ENCODE results near the gene NDUFV1.
"Not testable (repeated sequence)": the region's sequence is repeated elsewhere in the genome, so short reads cannot be mapped to it uniquely, and the experiment has no call there.

Gene NDUFV1

DNA sequence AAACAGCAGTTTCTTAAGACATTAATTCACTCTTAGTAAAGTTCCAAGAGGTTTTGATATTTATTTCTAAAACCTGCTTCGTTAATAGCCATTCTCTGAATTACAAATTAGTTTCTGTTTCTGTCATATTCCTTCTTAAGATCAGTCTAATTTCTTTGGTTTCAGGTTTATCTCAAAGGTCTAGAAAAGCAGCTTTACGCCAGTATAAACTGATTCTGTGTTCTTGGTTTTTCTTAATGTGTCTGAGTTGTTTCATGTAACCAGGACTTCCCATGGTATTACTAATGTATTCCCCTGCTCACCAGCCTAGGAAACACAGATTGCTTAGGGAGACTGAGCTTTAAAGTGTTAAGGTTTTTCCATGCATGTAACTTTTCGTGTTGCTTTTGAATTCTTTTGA is 50.6 kb downstream of the NDUFV1 start:
- DNase-seq = no peak

DNA sequence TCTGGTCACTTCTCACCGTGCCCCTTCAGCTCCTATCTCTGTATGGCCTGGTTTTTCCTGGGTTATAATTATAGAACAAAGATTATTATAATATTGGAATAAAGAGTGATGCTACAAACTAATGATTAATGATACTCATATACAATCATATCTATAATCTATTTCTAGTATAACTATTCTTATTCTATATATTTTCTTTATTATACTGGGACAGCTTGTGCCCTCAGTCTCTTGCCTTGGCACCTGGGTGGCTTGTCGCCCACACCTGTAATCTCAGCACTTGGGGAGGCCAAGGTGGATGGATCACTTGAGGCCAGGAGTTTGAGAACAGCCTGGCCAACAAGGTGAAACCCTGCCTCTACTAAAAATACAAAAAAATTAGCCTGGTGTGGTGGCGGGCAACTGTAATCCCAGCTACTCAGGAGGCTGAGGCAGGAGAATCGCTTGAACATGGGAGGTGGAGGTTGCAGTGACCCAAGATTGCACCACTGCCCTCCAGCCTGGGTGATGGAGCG is 53.0 kb downstream of the NDUFV1 start:
- DNase-seq = not testable (repeated sequence)

DNA sequence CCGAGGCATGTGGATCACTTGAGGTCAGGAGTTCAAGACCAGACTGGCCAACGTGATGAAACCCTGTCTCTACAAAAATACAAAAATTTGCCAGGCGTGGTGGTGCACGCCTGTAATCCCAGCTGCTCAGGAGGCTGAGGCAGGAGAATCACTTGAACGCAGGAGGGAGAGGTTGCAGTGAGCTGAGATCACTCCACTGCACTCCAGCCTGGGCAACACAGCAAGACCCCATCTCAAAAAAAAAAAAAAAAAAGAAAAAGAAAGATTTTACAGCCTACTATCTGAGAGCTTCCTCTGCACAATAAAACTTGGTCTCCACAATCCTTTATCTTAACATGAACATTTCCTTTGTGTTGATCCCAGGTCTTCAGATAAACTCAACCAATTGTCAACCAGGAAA is 54.0 kb downstream of the NDUFV1 start:
- DNase-seq = not testable (repeated sequence)

All from stimulated activated CD4-positive, alpha-beta T cell treated with anti-CD3 and anti-CD28 coated beads, Interleukin-4, amount 100 ng/mL, for 1 hour (primary cell).